Fibroblast of lung (primary cell): ENCODE data around the gene DNAJB6. TPM values are rescaled to one million over a fixed set of nuclear protein-coding genes. Genes with fewer than 3 reads are reported as not detected.

Source experiments
- DNase-seq, 2 donors: peaks; one replicate each; pipeline versions ENCODE4 v3.0.0 to v3.0.0-alpha.2; 2010; ENCODE audit warnings: low read depth in 2 of 2
- H2AFZ ChIP-seq: 2 replicates; pipeline ENCODE4 v1.5.1; 2012; ENCODE audit warnings: low read length, control low read depth, inconsistent platforms
- H3K27ac ChIP-seq: 2 replicates; pipeline ENCODE4 v1.5.1; 2011; ENCODE audit warnings: low read length, control low read depth; ENCODE audit not compliant: insufficient read depth
- H3K27me3 ChIP-seq: 2 replicates; pipeline ENCODE4 v1.5.1; 2011; ENCODE audit warnings: mild to moderate bottlenecking, low read length; ENCODE audit not compliant: control insufficient read depth, insufficient read depth
- H3K36me3 ChIP-seq: 2 replicates; pipeline ENCODE4 v1.5.1; 2011; ENCODE audit warnings: low read length; ENCODE audit not compliant: control insufficient read depth, insufficient read depth
- H3K4me1 ChIP-seq: 2 replicates; pipeline ENCODE4 v1.5.1; 2011; ENCODE audit warnings: low read length; ENCODE audit not compliant: control insufficient read depth, insufficient read depth; ENCODE audit errors: extremely low read depth
- H3K4me2 ChIP-seq: 2 replicates; pipeline ENCODE4 v1.5.1; 2011; ENCODE audit warnings: low read length, control low read depth; ENCODE audit not compliant: insufficient read depth; ENCODE audit errors: extremely low read depth
- H3K4me3 ChIP-seq, 4 experiments: fragments of 200-600 bp in 1 of 4; sonication (generic) in 1 of 4; replicated peaks in 1 of 4; 2 replicates each; pipeline ENCODE4 v1.5.1; 2011 to 2016; ENCODE audit warnings: low read length in 4 of 4, low read depth in 3 of 4, mild to moderate bottlenecking in 3 of 4, control low read depth in 2 of 4, inconsistent platforms in 1 of 4, mixed read lengths in 1 of 4; ENCODE audit not compliant: insufficient read depth in 1 of 4; ENCODE audit errors: control extremely low read depth in 1 of 4
- H3K79me2 ChIP-seq: 2 replicates; pipeline ENCODE4 v1.5.1; 2012; ENCODE audit warnings: mild to moderate bottlenecking, low read length, inconsistent platforms; ENCODE audit not compliant: control insufficient read depth, insufficient read depth
- H3K9ac ChIP-seq: 2 replicates; pipeline ENCODE4 v1.5.1; 2011; ENCODE audit warnings: mild to moderate bottlenecking, low read length, control low read depth; ENCODE audit not compliant: insufficient read depth
- H3K9me3 ChIP-seq: 2 replicates; pipeline ENCODE4 v1.5.1; 2012; ENCODE audit warnings: low read depth, low read length; ENCODE audit not compliant: control insufficient read depth, insufficient read depth
- H4K20me1 ChIP-seq: 2 replicates; pipeline ENCODE4 v1.5.1; 2011; ENCODE audit warnings: low read length; ENCODE audit not compliant: control insufficient read depth, insufficient read depth; ENCODE audit errors: extremely low read depth
- CTCF ChIP-seq, 2 donors: IDR thresholded peaks in 1 of 2; conservative IDR thresholded peaks in 1 of 2; 1 replicate in 1 of 2; 2 replicates in 1 of 2; pipeline ENCODE4 v1.5.1; 2011 to 2012; ENCODE audit warnings: low read length in 2 of 2, control low read depth in 1 of 2, inconsistent platforms in 1 of 2, low read depth in 1 of 2, mild to moderate bottlenecking in 1 of 2
- EZH2 ChIP-seq: IDR thresholded peaks from 2 replicates; pipeline ENCODE4 v1.5.1; 2012; ENCODE audit warnings: low read length, control low read depth, mild to moderate bottlenecking; ENCODE audit errors: missing control alignments
- polyA plus RNA-seq, 2 donors: library from polyadenylated mRNA; depleted of rRNA in 1 of 2; stranded (reverse) in 1 of 2; unstranded in 1 of 2; fragments of >200 nt; gene quantifications; 2 replicates each; pipeline ENCODE4 v1.2.1, GENCODE V29; 2011 to 2012; ENCODE audit warnings: missing spikeins in 1 of 2
- total RNA-seq: library from RNA; depleted of rRNA; stranded (reverse); fragments of >200 nt; gene quantifications from 2 replicates; pipeline ENCODE4 v1.2.1, GENCODE V29; 2014

DNAJB6 gene
- total and polyA plus RNA-seq, 2 donors (not counting 1 experiment from before 2014, with no cell fraction given) = 86.2 to 117 TPM

GRCh38 chr7:157409149-157409752 is 72.4 kb downstream of the DNAJB6 start:
- DNase-seq = peak in 1 of 2 donors; percentile 67
- no peak overlapping the region for H3K4me3 ChIP-seq
- H4K20me1 ChIP-seq = no peaks in the 10 kb centered on the region
- no peaks in the 10 kb centered on the region for H3K9me3 ChIP-seq
- no peak overlapping the region for H2AFZ ChIP-seq
- no peaks in the 10 kb centered on the region for H3K27me3 ChIP-seq
- H3K9ac ChIP-seq = no peak overlapping the region
- H3K4me2 ChIP-seq = no peak overlapping the region
- TF ChIP-seq CTCF (conservative IDR thresholded peaks at IDR 0.05 in 1 of 2, IDR thresholded peaks at IDR 0.05 in 1 of 2; ENCODE audit: low read depth in 1 of 2, low read length in 2 of 2) (no peak), EZH2 (no peak)
- H3K27ac ChIP-seq = no peak overlapping the region
- H3K4me1 ChIP-seq = peaks cover 3% of the 10 kb centered on the region
- H3K36me3 ChIP-seq = peaks cover 9% of the 10 kb centered on the region
- H3K79me2 ChIP-seq = no peaks in the 10 kb centered on the region

GRCh38 chr7:157409753-157410727 is 73.2 kb downstream of the DNAJB6 start:
- no peak overlapping the region for H3K4me3 ChIP-seq
- no peaks in the 10 kb centered on the region for H4K20me1 ChIP-seq
- no peaks in the 10 kb centered on the region for H3K9me3 ChIP-seq
- no peak for DNase-seq
- H3K36me3 ChIP-seq = peaks cover 10% of the 10 kb centered on the region
- no peak overlapping the region for H3K27ac ChIP-seq
- no peak overlapping the region for H3K4me2 ChIP-seq
- no peak overlapping the region for H2AFZ ChIP-seq
- no peaks in the 10 kb centered on the region for H3K4me1 ChIP-seq
- no peaks in the 10 kb centered on the region for H3K79me2 ChIP-seq
- no peak overlapping the region for H3K9ac ChIP-seq
- no peaks in the 10 kb centered on the region for H3K27me3 ChIP-seq
- TF ChIP-seq CTCF (conservative IDR thresholded peaks at IDR 0.05 in 1 of 2, IDR thresholded peaks at IDR 0.05 in 1 of 2; ENCODE audit: low read depth in 1 of 2, low read length in 2 of 2) = no peak
- no peak for TF ChIP-seq EZH2

- Histone ChIP-seq H3K4me3 (no peak overlapping the region), H3K79me2 (no peaks in the 10 kb centered on the region), H3K36me3 (peaks cover 6% of the 10 kb centered on the region), H3K4me1 (no peaks in the 10 kb centered on the region), H3K9me3 (no peaks in the 10 kb centered on the region), H3K27ac (no peak overlapping the region), H3K9ac (no peak overlapping the region), H3K27me3 (no peaks in the 10 kb centered on the region), H3K4me2 (no peak overlapping the region), H4K20me1 (no peaks in the 10 kb centered on the region), H2AFZ (no peak overlapping the region)
- no peak for TF ChIP-seq CTCF (conservative IDR thresholded peaks at IDR 0.05 in 1 of 2, IDR thresholded peaks at IDR 0.05 in 1 of 2; ENCODE audit: low read depth in 1 of 2, low read length in 2 of 2)
- no peak for TF ChIP-seq EZH2
- DNase-seq = no peak
Observed at GRCh38 chr7:157410831-157411556, 74.2 kb downstream of the DNAJB6 start.
